H1 (cell line): Measurements from ENCODE around the gene RNF4. TPM values are rescaled to one million over a fixed set of nuclear protein-coding genes. Genes with fewer than 3 reads are reported as not detected.

ENCODE experiments used
- KDM5A ChIP-seq: fragments of 200-600 bp; IDR thresholded peaks from 2 replicates; pipeline ENCODE4 v1.7.1; 2012; ENCODE audit warnings: mild to moderate bottlenecking, low read length, inconsistent platforms, mixed read lengths
- polyA plus RNA-seq, 7 experiments: library from polyadenylated mRNA; depleted of rRNA in 3 of 7; stranded (reverse) in 5 of 7; unstranded in 2 of 7; fragments of >200 nt in 5 of 7; fragments of 200-250 nt in 2 of 7; gene quantifications; 1 replicate in 5 of 7; 2 replicates in 1 of 7; 4 replicates in 1 of 7; pipeline versions ENCODE4 v1.2.1 to v1.2.3, GENCODE V29; 2011 to 2013; ENCODE audit warnings: missing spikeins in 2 of 7, mixed read lengths in 2 of 7
- total RNA-seq: library from RNA; stranded (reverse); fragmentation: NEBNext Ultra II Directional; extraction: Animal tissue kit (Norgen Biotek cat#: 25700); gene quantifications from 2 replicates; pipeline ENCODE4 v1.2.1, GENCODE V29; 2021

The RNF4 gene
- total and polyA plus RNA-seq, 2 of the 8 experiments (the other 6 are each of a cell fraction or from before 2014, with no cell fraction given), result 68.2 to 78.9 TPM

GRCh38 chr4:2470791-2471190 is 1.9 kb downstream of the RNF4 start (continued):
- TF ChIP-seq KDM5A, result no peak
- TF ChIP-seq, all 59 proteins: peak for 0
